ENCODE measurements around the gene AXL. TPM values are rescaled to one million over a fixed set of nuclear protein-coding genes. Genes with fewer than 3 reads are reported as not detected.

Gene AXL
- total and polyA plus RNA-seq, 7 donors: 3.3 to 13.6 (median 8.4) TPM

DNA sequence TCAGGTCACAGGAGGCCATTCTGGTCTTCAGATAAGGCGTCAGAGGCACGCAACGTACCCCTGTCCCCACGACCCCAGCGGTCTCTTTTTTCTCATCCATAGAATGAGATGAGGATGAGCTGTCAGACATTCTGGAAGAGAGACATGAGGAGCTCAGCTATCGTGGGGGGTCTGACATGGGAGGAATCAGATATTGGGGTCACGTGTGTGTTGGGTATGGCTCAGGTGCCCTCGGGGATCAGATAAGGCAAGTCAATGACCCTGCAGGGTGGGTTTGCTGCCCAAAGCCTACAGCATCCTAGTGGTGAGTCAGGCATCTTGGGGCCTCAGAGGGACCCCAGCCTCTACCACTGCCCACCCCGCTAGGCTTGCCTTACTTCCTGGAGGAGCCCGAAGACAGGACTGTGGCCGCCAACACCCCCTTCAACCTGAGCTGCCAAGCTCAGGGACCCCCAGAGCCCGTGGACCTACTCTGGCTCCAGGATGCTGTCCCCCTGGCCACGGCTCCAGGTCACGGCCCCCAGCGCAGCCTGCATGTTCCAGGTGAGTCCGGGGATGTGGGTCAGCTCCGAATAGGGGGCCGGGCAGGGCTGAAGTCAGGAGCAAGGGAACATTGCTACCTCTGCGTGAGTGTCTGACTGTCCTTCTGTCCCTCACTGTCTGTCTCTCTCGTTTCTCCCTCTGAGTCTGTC lies 2.6 kb downstream of the AXL start:
- no peaks in the 10 kb centered on the region for H3K9me3 ChIP-seq
- H3K4me1 ChIP-seq: no peaks in the 10 kb centered on the region
- 84 to 85% (median 85%) methylated on average over 20 of the region's 20 CpGs for WGBS, 3 donors
- intact Hi-C loops (cut with DNase I): loop anchor here in 1 of 2 donors (5.0 kb wide), 1 partner anchor 36 kb away; no protein-coding TSS in a partner anchor
- peaks cover 0 to 52% (median 10%) of the 10 kb centered on the region in 3 donors for H3K27me3 ChIP-seq (ENCODE audit: insufficient read depth in 3 of 3, low read length in 2 of 3)
- no peak overlapping the region for H3K27ac ChIP-seq
- DNase-seq: no peak
- H3K36me3 ChIP-seq (ENCODE audit: insufficient read depth in 1 of 2, low read depth in 1 of 2): no peaks in the 10 kb centered on the region
- TF ChIP-seq, protein P1, sequence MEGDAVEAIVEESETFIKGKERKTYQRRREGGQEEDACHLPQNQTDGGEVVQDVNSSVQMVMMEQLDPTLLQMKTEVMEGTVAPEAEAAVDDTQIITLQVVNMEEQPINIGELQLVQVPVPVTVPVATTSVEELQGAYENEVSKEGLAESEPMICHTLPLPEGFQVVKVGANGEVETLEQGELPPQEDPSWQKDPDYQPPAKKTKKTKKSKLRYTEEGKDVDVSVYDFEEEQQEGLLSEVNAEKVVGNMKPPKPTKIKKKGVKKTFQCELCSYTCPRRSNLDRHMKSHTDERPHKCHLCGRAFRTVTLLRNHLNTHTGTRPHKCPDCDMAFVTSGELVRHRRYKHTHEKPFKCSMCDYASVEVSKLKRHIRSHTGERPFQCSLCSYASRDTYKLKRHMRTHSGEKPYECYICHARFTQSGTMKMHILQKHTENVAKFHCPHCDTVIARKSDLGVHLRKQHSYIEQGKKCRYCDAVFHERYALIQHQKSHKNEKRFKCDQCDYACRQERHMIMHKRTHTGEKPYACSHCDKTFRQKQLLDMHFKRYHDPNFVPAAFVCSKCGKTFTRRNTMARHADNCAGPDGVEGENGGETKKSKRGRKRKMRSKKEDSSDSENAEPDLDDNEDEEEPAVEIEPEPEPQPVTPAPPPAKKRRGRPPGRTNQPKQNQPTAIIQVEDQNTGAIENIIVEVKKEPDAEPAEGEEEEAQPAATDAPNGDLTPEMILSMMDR (IDR thresholded peaks at IDR 0.05): no peak
- ATAC-seq: no peak
- no peak overlapping the region for H3K4me3 ChIP-seq

GRCh38 chr19:41222240-41222639 lies 3.2 kb downstream of the AXL start:
- no peaks in the 10 kb centered on the region for H3K9me3 ChIP-seq
- DNase-seq (no peak), ATAC-seq (no peak)
- H3K4me3 ChIP-seq: no peak overlapping the region
- peaks cover 0 to 57% (median 10%) of the 10 kb centered on the region in 3 donors for H3K27me3 ChIP-seq (ENCODE audit: insufficient read depth in 3 of 3, low read length in 2 of 3)
- no peak overlapping the region for H3K27ac ChIP-seq
- no peaks in the 10 kb centered on the region for H3K4me1 ChIP-seq
- TF ChIP-seq, protein P1 (IDR thresholded peaks at IDR 0.05): no peak
- intact Hi-C loops (cut with DNase I): loop anchor here in 1 of 2 donors (5.0 kb wide), 1 partner anchor 35 kb away; no protein-coding TSS in a partner anchor
- no peaks in the 10 kb centered on the region for H3K36me3 ChIP-seq (ENCODE audit: insufficient read depth in 1 of 2, low read depth in 1 of 2)
- 71 to 73% (median 72%) methylated on average over 9 to 10 of the region's 10 CpGs for WGBS, 3 donors

DNA sequence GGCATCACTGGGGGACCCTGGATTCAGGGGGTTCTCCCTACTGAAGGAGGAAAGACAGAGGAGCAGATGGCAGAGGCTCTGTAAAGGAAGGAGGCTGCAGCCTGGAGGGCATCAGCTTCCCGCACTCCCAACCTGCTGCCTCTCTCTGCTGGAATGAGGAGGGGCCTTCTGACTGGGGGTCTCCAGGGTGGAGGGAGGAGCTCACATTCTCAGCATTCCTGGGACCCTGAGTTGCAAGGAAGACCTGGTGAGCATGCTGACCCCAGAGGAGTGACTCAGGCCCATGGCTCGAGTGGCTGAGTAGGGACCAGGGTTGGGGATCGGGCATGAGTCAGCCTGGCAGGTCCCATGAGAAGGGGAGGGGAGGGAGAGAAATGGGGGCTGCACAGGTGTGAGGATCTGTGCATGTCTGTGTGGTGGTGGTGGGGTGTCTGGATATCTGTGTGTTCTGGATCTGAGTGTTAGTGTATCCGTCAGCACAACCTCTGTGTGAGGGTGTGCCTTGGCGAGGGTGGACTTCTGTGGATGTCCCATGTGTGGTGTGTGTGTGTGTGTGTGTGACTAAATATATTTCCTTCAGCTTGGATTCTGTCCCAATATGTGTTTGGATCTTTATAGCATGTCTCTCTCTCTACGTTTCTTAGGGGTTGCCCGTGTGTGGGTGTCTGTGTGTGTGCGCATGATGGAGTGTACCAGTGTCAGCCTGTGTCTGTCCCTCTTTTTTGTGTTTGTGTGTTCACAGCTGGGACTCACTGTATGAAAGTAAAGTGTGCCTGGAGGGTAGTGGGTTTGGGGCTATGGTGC lies 4.6 kb downstream of the AXL start:
- Histone ChIP-seq H3K27ac (peak overlapping the region; percentile 3), H3K9me3 (no peaks in the 10 kb centered on the region), H3K27me3 (ENCODE audit: insufficient read depth in 3 of 3, low read length in 2 of 3) (peaks cover 0 to 51% (median 10%) of the 10 kb centered on the region in 3 donors), H3K36me3 (ENCODE audit: insufficient read depth in 1 of 2, low read depth in 1 of 2) (no peaks in the 10 kb centered on the region), H3K4me1 (no peaks in the 10 kb centered on the region), H3K4me3 (no peak overlapping the region)
- WGBS, 3 donors: 36 to 51% (median 39%) methylated on average over 8 of the region's 8 CpGs
- ATAC-seq: peak in 1 of 4 donors; percentile 51
- TF ChIP-seq, protein P1 (IDR thresholded peaks at IDR 0.05): no peak
- peak; percentile 57 to 67 for DNase-seq
- intact Hi-C loops (cut with DNase I): loop anchor here in 1 of 2 donors (5.0 kb wide), 1 partner anchor 34 kb away; no protein-coding TSS in a partner anchor

DNA sequence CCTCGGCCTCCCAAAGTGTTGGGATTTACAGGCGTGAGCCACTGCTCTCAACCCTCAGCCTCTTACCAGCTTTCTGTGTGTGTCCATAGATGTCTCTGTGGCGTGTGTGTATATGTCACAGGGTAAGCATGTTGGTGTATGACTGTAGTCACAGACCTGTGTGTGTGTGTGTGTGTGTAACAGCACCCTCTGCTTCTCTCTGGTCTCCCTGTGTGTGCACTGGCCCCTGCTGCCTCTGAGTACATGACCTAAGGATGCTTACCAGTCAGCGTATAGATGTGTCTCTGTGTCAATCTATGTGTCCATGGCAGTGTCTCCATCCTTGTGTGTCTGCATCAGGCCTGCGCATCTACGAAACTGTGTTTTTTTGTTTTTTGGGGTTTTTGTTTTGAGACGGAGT lies 5.6 kb downstream of the AXL start:
- DNase-seq: no peak
- intact Hi-C loops (cut with DNase I): loop anchor here (5.0 kb wide), 2 partner anchors 33 to 38 kb away; partner anchors contain the start of gene HNRNPUL1 (in 1 of the 2)
- Histone ChIP-seq H3K9me3 (no peaks in the 10 kb centered on the region), H3K4me3 (no peak overlapping the region), H3K4me1 (no peaks in the 10 kb centered on the region), H3K27me3 (ENCODE audit: insufficient read depth in 3 of 3, low read length in 2 of 3) (peaks cover 0 to 51% (median 6%) of the 10 kb centered on the region in 3 donors), H3K27ac (peak overlapping the region; percentile 46), H3K36me3 (ENCODE audit: insufficient read depth in 1 of 2, low read depth in 1 of 2) (no peaks in the 10 kb centered on the region)
- TF ChIP-seq, protein P1 (IDR thresholded peaks at IDR 0.05): no peak
- no peak for ATAC-seq
- WGBS, 3 donors: 91 to 93% (median 93%) methylated on average over 7 of the region's 7 CpGs

Data from psoas muscle (tissue), 8 donors.